Measurements from ENCODE around the gene MMP14. TPM values are rescaled to one million over a fixed set of nuclear protein-coding genes. Genes with fewer than 3 reads are reported as not detected.

The MMP14 gene
- total and polyA plus RNA-seq, 9 of the 15 experiments (the other 6 are each of a cell fraction or from before 2014, with no cell fraction given), result 0.36 to 5.8 (median 1.3) TPM; not detected in 2

- TF ChIP-seq ZNF407 (IDR thresholded peaks at IDR 0.05; ENCODE audit: low read depth), result 0 out of 2 replicates have a peak, but pooled peaks have one; percentile 24
- no peak for TF ChIP-seq DACH1 (IDR thresholded peaks at IDR 0.05; ENCODE audit: partially characterized antibody)
- TF ChIP-seq SMAD4 (CRISPR knock-in tag; conservative IDR thresholded peaks at IDR 0.05), result 0 out of 2 replicates have a peak, but pooled peaks have one; percentile 31
- no peak for TF ChIP-seq SRF (CRISPR knock-in tag; IDR thresholded peaks at IDR 0.05)
- TF ChIP-seq ZNF274 (IDR thresholded peaks at IDR 0.05; ENCODE audit: borderline replicate concordance, low read depth, low read length), result no peak
- TF ChIP-seq HNRNPL (IDR thresholded peaks at IDR 0.05; ENCODE audit: low read depth, low read length), result no peak
- TF ChIP-seq, protein P1, sequence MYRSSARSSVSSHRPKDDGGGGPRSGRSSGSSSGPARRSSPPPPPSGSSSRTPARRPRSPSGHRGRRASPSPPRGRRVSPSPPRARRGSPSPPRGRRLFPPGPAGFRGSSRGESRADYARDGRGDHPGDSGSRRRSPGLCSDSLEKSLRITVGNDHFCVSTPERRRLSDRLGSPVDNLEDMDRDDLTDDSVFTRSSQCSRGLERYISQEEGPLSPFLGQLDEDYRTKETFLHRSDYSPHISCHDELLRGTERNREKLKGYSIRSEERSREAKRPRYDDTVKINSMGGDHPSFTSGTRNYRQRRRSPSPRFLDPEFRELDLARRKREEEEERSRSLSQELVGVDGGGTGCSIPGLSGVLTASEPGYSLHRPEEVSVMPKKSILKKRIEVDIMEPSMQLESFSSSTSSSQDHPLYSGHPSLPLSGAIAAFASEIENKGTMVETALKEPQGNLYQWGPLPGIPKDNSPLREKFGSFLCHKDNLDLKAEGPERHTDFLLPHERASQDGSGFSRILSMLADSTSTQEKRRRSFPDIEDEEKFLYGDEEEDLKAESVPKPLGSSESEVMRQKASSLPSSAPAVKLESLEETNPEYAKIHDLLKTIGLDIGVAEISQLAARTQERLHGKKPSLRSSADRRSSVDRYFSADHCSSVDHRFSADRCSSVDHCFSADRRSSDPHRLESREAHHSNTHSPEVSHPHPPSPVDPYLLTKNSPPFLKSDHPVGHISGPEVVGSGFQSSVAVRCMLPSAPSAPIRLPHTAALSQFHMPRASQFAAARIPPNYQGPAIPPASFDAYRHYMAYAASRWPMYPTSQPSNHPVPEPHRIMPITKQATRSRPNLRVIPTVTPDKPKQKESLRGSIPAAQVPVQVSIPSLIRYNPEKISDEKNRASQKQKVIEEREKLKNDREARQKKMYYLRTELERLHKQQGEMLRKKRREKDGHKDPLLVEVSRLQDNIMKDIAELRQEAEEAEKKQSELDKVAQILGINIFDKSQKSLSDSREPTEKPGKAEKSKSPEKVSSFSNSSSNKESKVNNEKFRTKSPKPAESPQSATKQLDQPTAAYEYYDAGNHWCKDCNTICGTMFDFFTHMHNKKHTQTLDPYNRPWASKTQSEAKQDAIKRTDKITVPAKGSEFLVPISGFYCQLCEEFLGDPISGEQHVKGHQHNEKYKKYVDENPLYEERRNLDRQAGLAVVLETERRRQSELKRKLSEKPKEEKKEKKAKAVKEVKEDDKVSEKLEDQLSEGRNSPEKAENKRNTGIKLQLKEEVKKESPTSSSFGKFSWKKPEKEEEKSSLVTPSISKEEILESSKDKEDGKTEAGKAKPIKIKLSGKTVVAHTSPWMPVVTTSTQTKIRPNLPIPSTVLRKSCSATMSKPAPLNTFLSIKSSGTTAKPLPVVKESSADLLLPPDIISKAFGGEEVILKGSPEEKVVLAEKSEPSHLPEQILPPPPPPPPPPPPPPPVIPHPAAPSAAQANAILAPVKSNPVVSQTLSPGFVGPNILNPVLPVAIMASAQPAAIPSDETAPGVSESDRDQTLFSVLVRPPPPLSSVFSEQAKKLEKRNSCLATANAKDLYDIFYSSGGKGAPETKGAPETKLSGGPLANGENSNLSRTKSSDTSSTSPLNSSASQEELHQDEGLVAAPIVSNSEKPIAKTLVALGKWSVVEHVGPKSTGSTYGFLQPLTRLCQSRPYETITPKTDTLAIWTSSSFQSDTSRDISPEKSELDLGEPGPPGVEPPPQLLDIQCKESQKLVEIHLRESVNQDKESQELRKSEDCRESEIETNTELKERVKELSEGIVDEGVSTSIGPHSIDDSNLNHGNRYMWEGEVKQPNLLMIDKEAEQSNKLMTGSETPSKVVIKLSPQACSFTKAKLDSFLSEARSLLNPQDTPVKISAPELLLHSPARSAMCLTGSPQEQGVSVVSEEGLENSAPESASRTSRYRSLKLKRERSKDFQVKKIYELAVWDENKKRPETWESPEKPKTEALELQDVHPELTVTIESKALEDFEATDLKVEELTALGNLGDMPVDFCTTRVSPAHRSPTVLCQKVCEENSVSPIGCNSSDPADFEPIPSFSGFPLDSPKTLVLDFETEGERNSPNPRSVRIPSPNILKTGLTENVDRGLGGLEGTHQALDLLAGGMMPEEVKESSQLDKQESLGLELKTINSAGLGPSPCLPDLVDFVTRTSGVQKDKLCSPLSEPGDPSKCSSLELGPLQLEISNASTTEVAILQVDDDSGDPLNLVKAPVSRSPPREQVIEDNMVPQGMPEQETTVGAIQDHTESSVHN (IDR thresholded peaks at IDR 0.05; ENCODE audit: borderline replicate concordance in 1 of 2, low read depth in 1 of 2), result 0 out of 4 replicates have a peak, but pooled peaks of 1 of the 2 experiments have one; percentile 27
- peak; percentile 97 for TF ChIP-seq ELF1 (tag; IDR thresholded peaks at IDR 0.05)
Observed at GRCh38 chr14:22829661-22830442, 6.5 kb upstream of the MMP14 start, which contains the start of gene MRPL52 (continued).

Measured in K562 (cell line).